ENCODE data around the gene SEPTIN5. TPM values are rescaled to one million over a fixed set of nuclear protein-coding genes. Genes with fewer than 3 reads are reported as not detected.

Gene SEPTIN5
- 0.44 and 1.4 TPM in 2 replicates for total RNA-seq

- DNase-seq = no peak
- Mint-ChIP-seq H3K4me3 (peak within 1 kb of the TSS; percentile 64), H3K36me3 (ENCODE audit: low read depth) (no peaks in the 10 kb centered on the region), H3K9me3 (no peaks in the 10 kb centered on the region), H3K27me3 (peaks cover 30% of the 10 kb centered on the region), H3K4me1 (peaks cover 6% of the 10 kb centered on the region), H3K27ac (no peak within 1 kb of the TSS)
- intact Hi-C loops (cut with micrococcal nuclease) = no loop called here
Observed at GRCh38 chr22:19714312-19715187, at the start of gene SEPTIN5. Gene SEPTIN5 (plus strand): TSS chr22:19714503. CDS start chr22:19714589, 86 bp downstream.

- no peaks in the 10 kb centered on the region for H3K9me3 Mint-ChIP-seq
- no peaks in the 10 kb centered on the region for H3K4me1 Mint-ChIP-seq
- H3K27ac Mint-ChIP-seq = no peak overlapping the region
- H3K4me3 Mint-ChIP-seq = no peak overlapping the region
- intact Hi-C loops (cut with micrococcal nuclease) = no loop called here
- H3K27me3 Mint-ChIP-seq = peaks cover 13% of the 10 kb centered on the region
- H3K36me3 Mint-ChIP-seq (ENCODE audit: low read depth) = no peaks in the 10 kb centered on the region
- no peak for DNase-seq
Observed at GRCh38 chr22:19664951-19665783, 49.1 kb upstream of the SEPTIN5 start.

- no peak overlapping the region for H3K4me3 Mint-ChIP-seq
- no peaks in the 10 kb centered on the region for H3K9me3 Mint-ChIP-seq
- peaks cover 13% of the 10 kb centered on the region for H3K27me3 Mint-ChIP-seq
- H3K4me1 Mint-ChIP-seq = no peaks in the 10 kb centered on the region
- DNase-seq = no peak
- no peaks in the 10 kb centered on the region for H3K36me3 Mint-ChIP-seq (ENCODE audit: low read depth)
- intact Hi-C loops (cut with micrococcal nuclease) = no loop called here
- no peak overlapping the region for H3K27ac Mint-ChIP-seq
Observed at GRCh38 chr22:19665784-19666672, 48.3 kb upstream of the SEPTIN5 start.

- Mint-ChIP-seq H3K27ac (no peak overlapping the region), H3K9me3 (no peaks in the 10 kb centered on the region), H3K27me3 (peaks cover 13% of the 10 kb centered on the region), H3K4me1 (no peaks in the 10 kb centered on the region), H3K36me3 (ENCODE audit: low read depth) (no peaks in the 10 kb centered on the region), H3K4me3 (no peak overlapping the region)
- no peak for DNase-seq
- intact Hi-C loops (cut with micrococcal nuclease) = no loop called here
Observed at GRCh38 chr22:19666673-19667593, 47.4 kb upstream of the SEPTIN5 start.

GRCh38 chr22:19667872-19668740 lies 46.2 kb upstream of the SEPTIN5 start:
- Mint-ChIP-seq H3K4me3 (no peak overlapping the region), H3K4me1 (no peaks in the 10 kb centered on the region), H3K27me3 (peaks cover 11% of the 10 kb centered on the region), H3K27ac (no peak overlapping the region), H3K36me3 (ENCODE audit: low read depth) (no peaks in the 10 kb centered on the region), H3K9me3 (no peaks in the 10 kb centered on the region)
- DNase-seq = no peak
- intact Hi-C loops (cut with micrococcal nuclease) = no loop called here

- no peak overlapping the region for H3K4me3 Mint-ChIP-seq
- no peaks in the 10 kb centered on the region for H3K9me3 Mint-ChIP-seq
- H3K4me1 Mint-ChIP-seq = no peaks in the 10 kb centered on the region
- DNase-seq = no peak
- H3K27ac Mint-ChIP-seq = no peak overlapping the region
- no peaks in the 10 kb centered on the region for H3K36me3 Mint-ChIP-seq (ENCODE audit: low read depth)
- intact Hi-C loops (cut with micrococcal nuclease) = no loop called here
- H3K27me3 Mint-ChIP-seq = peaks cover 9% of the 10 kb centered on the region
Observed at GRCh38 chr22:19668748-19669147, 45.6 kb upstream of the SEPTIN5 start.

- peaks cover 6% of the 10 kb centered on the region for H3K27me3 Mint-ChIP-seq
- no peak overlapping the region for H3K27ac Mint-ChIP-seq
- H3K4me1 Mint-ChIP-seq = no peaks in the 10 kb centered on the region
- no peaks in the 10 kb centered on the region for H3K36me3 Mint-ChIP-seq (ENCODE audit: low read depth)
- no peaks in the 10 kb centered on the region for H3K9me3 Mint-ChIP-seq
- H3K4me3 Mint-ChIP-seq = no peak overlapping the region
- intact Hi-C loops (cut with micrococcal nuclease) = no loop called here
- no peak for DNase-seq
Observed at GRCh38 chr22:19669570-19669969, 44.7 kb upstream of the SEPTIN5 start.

GRCh38 chr22:19671316-19671715 lies 43.0 kb upstream of the SEPTIN5 start:
- intact Hi-C loops (cut with micrococcal nuclease) = no loop called here
- no peak overlapping the region for H3K4me3 Mint-ChIP-seq
- no peaks in the 10 kb centered on the region for H3K9me3 Mint-ChIP-seq
- no peak overlapping the region for H3K27ac Mint-ChIP-seq
- DNase-seq = no peak
- no peaks in the 10 kb centered on the region for H3K4me1 Mint-ChIP-seq
- H3K27me3 Mint-ChIP-seq = peaks cover 6% of the 10 kb centered on the region
- H3K36me3 Mint-ChIP-seq (ENCODE audit: low read depth) = no peaks in the 10 kb centered on the region

- intact Hi-C loops (cut with micrococcal nuclease) = no loop called here
- no peak for DNase-seq
- no peak overlapping the region for H3K27ac Mint-ChIP-seq
- H3K36me3 Mint-ChIP-seq (ENCODE audit: low read depth) = no peaks in the 10 kb centered on the region
- H3K27me3 Mint-ChIP-seq = peaks cover 4% of the 10 kb centered on the region
- H3K9me3 Mint-ChIP-seq = no peaks in the 10 kb centered on the region
- no peaks in the 10 kb centered on the region for H3K4me1 Mint-ChIP-seq
- H3K4me3 Mint-ChIP-seq = no peak overlapping the region
Observed at GRCh38 chr22:19672054-19672776, 42.1 kb upstream of the SEPTIN5 start.

GRCh38 chr22:19673660-19674059 lies 40.6 kb upstream of the SEPTIN5 start:
- Mint-ChIP-seq H3K4me1 (no peaks in the 10 kb centered on the region), H3K4me3 (no peak overlapping the region), H3K27ac (no peak overlapping the region), H3K36me3 (ENCODE audit: low read depth) (no peaks in the 10 kb centered on the region), H3K9me3 (no peaks in the 10 kb centered on the region), H3K27me3 (peaks cover 4% of the 10 kb centered on the region)
- DNase-seq = no peak
- intact Hi-C loops (cut with micrococcal nuclease) = no loop called here

GRCh38 chr22:19674129-19674928 lies 40.0 kb upstream of the SEPTIN5 start:
- Mint-ChIP-seq H3K9me3 (no peaks in the 10 kb centered on the region), H3K27me3 (peaks cover 4% of the 10 kb centered on the region), H3K4me3 (no peak overlapping the region), H3K36me3 (ENCODE audit: low read depth) (no peaks in the 10 kb centered on the region), H3K4me1 (no peaks in the 10 kb centered on the region), H3K27ac (no peak overlapping the region)
- intact Hi-C loops (cut with micrococcal nuclease) = no loop called here
- no peak for DNase-seq

All from activated CD4-positive, alpha-beta T cell treated with anti-CD3 and anti-CD28 coated beads, Interleukin-2, amount 10 ng/mL, durations not matched to agents 24 days and 14 days (primary cell).